K562 (cell line): ENCODE data around the gene CFAP298. TPM values are rescaled to one million over a fixed set of nuclear protein-coding genes. Genes with fewer than 3 reads are reported as not detected.

ENCODE experiments used
- ATAC-seq: fragments of 200-7000 bp; cut with Tn5 transposase; 3 replicates; pipeline ENCODE4 v1.9.1; 2020; ENCODE audit warnings: moderate library complexity
- BruUV-seq: library from RNA; stranded (reverse); fragments of 400-500 nt; replicated peaks from 2 replicates; lab custom pipeline; 2021; lab: Mats Ljungman, UMichigan
- CTCF ChIA-PET: fragments of 300-600 bp; formaldehyde crosslinking; extraction: SDS; loops from one replicate; lab custom pipeline; 2021; ENCODE audit warnings: low intra/inter-chr PET ratio; lab: Yijun Ruan, JAX
- POLR2A ChIA-PET: fragments of 300-600, 350-650 bp; sonication (Branson Sonifier 250); formaldehyde crosslinking; extraction: SDS; loops from one replicate; lab custom pipeline; 2021; ENCODE audit warnings: antibody characterized with exemption, inconsistent platforms; lab: Yijun Ruan, JAX
- DNase-seq, 4 experiments: peaks; one replicate each; pipeline versions ENCODE4 v3.0.0 to v3.0.0-alpha.2; 2011 to 2018; ENCODE audit warnings: low spot score in 3 of 4, mixed read lengths in 3 of 4; ENCODE audit errors: extremely low read depth in 1 of 4
- FAIRE-seq: peaks from 2 replicates; lab custom pipeline; 2011; peaks lifted over from hg19 to GRCh38; lab: Jason Lieb, UNC
- H2AFZ ChIP-seq: 2 replicates; pipeline ENCODE4 v1.6.0; 2011; ENCODE audit warnings: low read depth, low read length, control low read depth, inconsistent platforms
- H3K27ac ChIP-seq: fragments of 200-600 bp; 3 replicates; pipeline ENCODE4 v1.8.0; 2011; ENCODE audit warnings: low read depth, mild to moderate bottlenecking, control low read depth, inconsistent platforms, low read length, moderate library complexity, mixed read lengths; ENCODE audit errors: extremely low read depth
- H3K27me3 ChIP-seq, 2 experiments: fragments of 300-600 bp in 1 of 2; 2 replicates in 1 of 2; 3 replicates in 1 of 2; pipeline versions ENCODE4 v1.6.0 to v1.8.0; 2011; ENCODE audit warnings: inconsistent platforms in 2 of 2, low read length in 2 of 2, mild to moderate bottlenecking in 1 of 2, mixed read lengths in 1 of 2, moderate library complexity in 1 of 2; ENCODE audit not compliant: control insufficient read depth in 2 of 2, insufficient read depth in 2 of 2
- H3K36me3 ChIP-seq: fragments of 300-600 bp; 3 replicates; pipeline ENCODE4 v1.8.0; 2011; ENCODE audit warnings: mild to moderate bottlenecking, low read length, inconsistent platforms; ENCODE audit not compliant: control insufficient read depth, insufficient read depth
- H3K4me1 ChIP-seq, 2 experiments: fragments of 200-600 bp in 1 of 2; replicated peaks in 1 of 2; 2 replicates in 1 of 2; 3 replicates in 1 of 2; pipeline versions ENCODE4 v1.5.1 to v1.8.0; 2011; ENCODE audit warnings: inconsistent platforms in 2 of 2, low read length in 2 of 2, mild to moderate bottlenecking in 1 of 2, mixed read lengths in 1 of 2, moderate library complexity in 1 of 2; ENCODE audit not compliant: control insufficient read depth in 2 of 2, insufficient read depth in 2 of 2
- H3K4me2 ChIP-seq: 2 replicates; pipeline ENCODE4 v1.6.1; 2011; ENCODE audit warnings: low read length, control low read depth, inconsistent platforms, mixed read lengths; ENCODE audit not compliant: insufficient read depth
- H3K4me3 ChIP-seq: fragments of 200-600 bp; sonication (generic), shearing (Covaris generic); 2 replicates; pipeline ENCODE4 v1.5.1; 2016; ENCODE audit warnings: control low read depth, inconsistent platforms
- H3K79me2 ChIP-seq: fragments of 200-600 bp; 3 replicates; pipeline ENCODE4 v1.8.0; 2011; ENCODE audit warnings: low read length, inconsistent platforms; ENCODE audit not compliant: control insufficient read depth, insufficient read depth
- H3K9ac ChIP-seq, 2 experiments: 2 replicates each; pipeline versions ENCODE4 v1.6.0 to v1.6.1; 2011; ENCODE audit warnings: low read depth in 2 of 2, low read length in 2 of 2, control low read depth in 1 of 2, inconsistent platforms in 1 of 2, mild to moderate bottlenecking in 1 of 2, mixed read lengths in 1 of 2; ENCODE audit not compliant: insufficient read depth in 1 of 2
- H3K9me1 ChIP-seq: one replicate; pipeline ENCODE4 v1.6.0; 2011; ENCODE audit warnings: inconsistent platforms, mild to moderate bottlenecking, low read length, moderate library complexity; ENCODE audit not compliant: control insufficient read depth, insufficient read depth
- H3K9me3 ChIP-seq: replicated peaks from 2 replicates; pipeline ENCODE4 v1.5.1; 2011; ENCODE audit warnings: low read depth, low read length, inconsistent platforms; ENCODE audit not compliant: control insufficient read depth, insufficient read depth
- H4K20me1 ChIP-seq: replicated peaks from 2 replicates; pipeline ENCODE4 v1.6.1; 2011; ENCODE audit warnings: low read length, inconsistent platforms, mixed read lengths; ENCODE audit not compliant: control insufficient read depth, insufficient read depth
- ARID4B ChIP-seq: sonication (generic); formaldehyde crosslinking; IDR thresholded peaks from 2 replicates; pipeline ENCODE4 v1.8.0; 2022; ENCODE audit warnings: mild to moderate bottlenecking, missing genetic modification reagents
- DLX4 ChIP-seq: fragments of 250-450 bp; sonication (Bioruptor Pico); IDR thresholded peaks from 2 replicates; pipeline ENCODE4 v1.6.1; 2021; ENCODE audit warnings: mild to moderate bottlenecking
- ELF1 ChIP-seq: fragments of 200-800 bp; sonication (Bioruptor generic); IDR thresholded peaks from 2 replicates; pipeline ENCODE4 v1.6.1; 2016; ENCODE audit warnings: missing genetic modification characterization, missing compliant biosample characterization
- GTF2A2 ChIP-seq: IDR thresholded peaks from 2 replicates; pipeline ENCODE4 v1.6.1; 2016; ENCODE audit warnings: mild to moderate bottlenecking, missing genetic modification characterization, missing compliant biosample characterization
- MAFG ChIP-seq: fragments of 450-650 bp; conservative IDR thresholded peaks from 2 replicates; pipeline ENCODE4 v1.6.1; 2016; ENCODE audit warnings: missing genetic modification characterization, missing compliant biosample characterization
- MXI1 ChIP-seq: IDR thresholded peaks from 2 replicates; pipeline ENCODE4 v1.6.1; 2011; ENCODE audit warnings: low read depth, mild to moderate bottlenecking, improper control_type of control experiment, low read length
- RFX7 ChIP-seq: fragments of 250-450 bp; sonication (Bioruptor Pico); IDR thresholded peaks from 2 replicates; pipeline ENCODE4 v1.5.1; 2021; ENCODE audit warnings: mild to moderate bottlenecking
- SPI1 ChIP-seq: IDR thresholded peaks from 2 replicates; pipeline ENCODE4 v1.6.1; 2011; ENCODE audit warnings: low read depth, low read length, control low read depth, borderline replicate concordance
- TGIF2 ChIP-seq: sonication (generic); formaldehyde crosslinking; IDR thresholded peaks from 2 replicates; pipeline ENCODE4 v1.8.1; 2022; ENCODE audit warnings: mild to moderate bottlenecking, missing genetic modification reagents, moderate library complexity
- ZBTB7A ChIP-seq: IDR thresholded peaks from 2 replicates; pipeline ENCODE4 v1.6.1; 2011; ENCODE audit warnings: low read depth, mild to moderate bottlenecking, low read length, moderate library complexity, borderline replicate concordance; ENCODE audit not compliant: control insufficient read depth
- ZFP91 ChIP-seq: sonication (generic); formaldehyde crosslinking; IDR thresholded peaks from 2 replicates; pipeline ENCODE4 v1.8.0; 2022; ENCODE audit warnings: mild to moderate bottlenecking, missing genetic modification reagents
- ZNF121 ChIP-seq: sonication (generic); formaldehyde crosslinking; conservative IDR thresholded peaks from 2 replicates; pipeline ENCODE4 v1.8.0; 2022; ENCODE audit warnings: missing genetic modification reagents
- ZNF133 ChIP-seq: fragments of 250-450 bp; sonication (Bioruptor Pico); IDR thresholded peaks from 2 replicates; pipeline ENCODE4 v1.4.0; 2020; ENCODE audit warnings: mild to moderate bottlenecking
- WGBS: fragments of 100-300 bp; shearing (Covaris generic); methylation state at CpG from one replicate; pipeline ENCODE4 v1.1.6; 2016; ENCODE audit warnings: low coverage, mixed read lengths; ENCODE audit not compliant: insufficient coverage; ENCODE audit errors: missing lambda C conversion rate; 5-methylcytosine and 5-hydroxymethylcytosine counted together
- in situ Hi-C: fragments of 300-500 bp; cut with MboI; formaldehyde crosslinking; loops from 4 replicates; pipeline ENCODE4 v1.15.0; 2018; ENCODE audit warnings: inconsistent platforms, mixed read lengths
- intact Hi-C: fragments of 100-400 bp; cut with micrococcal nuclease; formaldehyde crosslinking; loops from 2 replicates; pipeline ENCODE4 v1.14.2; 2022
- polyA plus RNA-seq, 8 experiments: library from polyadenylated mRNA; depleted of rRNA in 4 of 8; stranded (reverse) in 5 of 8; unstranded in 3 of 8; fragments of >200 nt; fragmentation: Nextera tagmentation in 2 of 8; fragmentation: Illumina TruSeq in 1 of 8; extraction: Ambion mirVana in 2 of 8; extraction: Trizol in 1 of 8; gene quantifications; 2 replicates each; pipeline versions ENCODE4 v1.2.1 to v1.2.3, GENCODE V29; 2011 to 2014; ENCODE audit warnings: inconsistent platforms in 1 of 8, missing spikeins in 1 of 8
- total RNA-seq, 7 experiments: library from RNA; depleted of rRNA in 6 of 7; stranded (reverse); fragments of >200 nt in 6 of 7; fragmentation: Illumina TruSeq in 2 of 7; extraction: Trizol in 2 of 7; gene quantifications; 2 replicates each; pipeline versions ENCODE4 v1.2.1 to v1.2.3, GENCODE V29; 2011 to 2021; ENCODE audit warnings: low replicate concordance in 1 of 7

Gene CFAP298
- total and polyA plus RNA-seq, 9 of the 15 experiments (the other 6 are each of a cell fraction or from before 2014, with no cell fraction given), result 31.4 to 178 (median 89.7) TPM

GRCh38 chr21:32585042-32585710 lies 27.0 kb downstream of the CFAP298 start, which contains the start of gene TCP10L:
Gene TCP10L (minus strand): TSS chr21:32585523. CDS start chr21:32584304, 1,219 bp downstream.
- Histone ChIP-seq H3K9me3 (no peaks in the 10 kb centered on the region), H3K4me2 (peak within 1 kb of the TSS; percentile 66), H3K79me2 (no peaks in the 10 kb centered on the region), H3K4me3 (no peak within 1 kb of the TSS), H4K20me1 (no peaks in the 10 kb centered on the region), H3K27me3 (peaks cover 28 to 36% of the 10 kb centered on the region in 2 experiments), H3K27ac (no peak within 1 kb of the TSS), H2AFZ (peak within 1 kb of the TSS; percentile 73), H3K9ac (peak within 1 kb of the TSS; percentile 27 to 80; a peak in 3 of 4 replicates), H3K4me1 (peaks cover 13 to 19% of the 10 kb centered on the region in 2 experiments; a peak in 4 of 5 replicates), H3K36me3 (no peaks in the 10 kb centered on the region; the same call in 2 of the 3 replicates), H3K9me1 (no peaks in the 10 kb centered on the region)
- ChIA-PET CTCF (no interaction called here), POLR2A (no interaction called here)
- in situ Hi-C loops, result no loop called here
- DNase-seq, result no peak
- intact Hi-C loops, result loop anchor here (10.0 kb wide), 1 partner anchor 290 kb away; the partner anchor contains the start of gene MRAP
- 20% methylated on average over 17 of the region's 17 CpGs for WGBS
- no TSS peak for BruUV-seq
- peak; percentile 43 for ATAC-seq
- FAIRE-seq, result no peak
- no peak for TF ChIP-seq MAFG (tag)
- peak; percentile 64 for TF ChIP-seq ZFP91 (CRISPR knock-in tag)
- no peak for TF ChIP-seq GTF2A2 (tag)
- no peak; the same call in 1 of the 2 replicates for TF ChIP-seq ZBTB7A
- no peak for TF ChIP-seq MXI1
- TF ChIP-seq SPI1, result peak; percentile 19; the same call in 1 of the 2 replicates
- no peak for TF ChIP-seq ZNF121 (CRISPR knock-in tag)
- no peak for TF ChIP-seq DLX4
- no peak for TF ChIP-seq RFX7 (CRISPR knock-in tag)
- no peak for TF ChIP-seq TGIF2
- peak; percentile 26; the same call in 1 of the 2 replicates for TF ChIP-seq ELF1 (tag)
- no peak for TF ChIP-seq ARID4B (CRISPR knock-in tag)
- no peak for TF ChIP-seq ZNF133
